Spleen (tissue), 11 donors: ENCODE measurements around the gene NPHS1. TPM values are rescaled to one million over a fixed set of nuclear protein-coding genes. Genes with fewer than 3 reads are reported as not detected.

Experiments
- DNase-seq: peaks from one replicate; pipeline ENCODE4 v3.0.0-alpha.2; 2020
- H3K27ac ChIP-seq, 8 donors: fragments of 200-600 bp; sonication (generic) in 7 of 8; 1 replicate in 4 of 8; 2 replicates in 4 of 8; pipeline versions ENCODE4 v1.5.0 to v1.8.0; 2016 to 2021; ENCODE audit warnings: inconsistent platforms in 4 of 8, mild to moderate bottlenecking in 4 of 8, moderate library complexity in 1 of 8
- H3K27me3 ChIP-seq, 7 donors: fragments of 200-600 bp; sonication (generic) in 6 of 7; replicated peaks in 1 of 7; 1 replicate in 4 of 7; 2 replicates in 3 of 7; pipeline versions ENCODE4 v1.5.0 to v1.8.0; 2016 to 2021; ENCODE audit warnings: inconsistent platforms in 3 of 7, mild to moderate bottlenecking in 1 of 7
- H3K36me3 ChIP-seq, 6 donors: fragments of 200-600 bp; sonication (generic) in 5 of 6; 1 replicate in 4 of 6; 2 replicates in 2 of 6; pipeline versions ENCODE4 v1.5.0 to v1.8.0; 2016 to 2021; ENCODE audit warnings: inconsistent platforms in 2 of 6
- H3K4me1 ChIP-seq, 6 donors: fragments of 200-600 bp; sonication (generic) in 5 of 6; 1 replicate in 3 of 6; 2 replicates in 3 of 6; pipeline versions ENCODE4 v1.5.0 to v1.8.0; 2016 to 2021; ENCODE audit warnings: inconsistent platforms in 3 of 6
- H3K4me3 ChIP-seq, 8 donors: fragments of 200-600 bp; sonication (generic) in 7 of 8; 1 replicate in 4 of 8; 2 replicates in 4 of 8; pipeline versions ENCODE4 v1.5.0 to v1.8.0; 2016 to 2021; ENCODE audit warnings: inconsistent platforms in 4 of 8, mild to moderate bottlenecking in 4 of 8, moderate library complexity in 2 of 8
- H3K9me3 ChIP-seq, 8 donors: fragments of 200-600 bp; sonication (generic) in 7 of 8; 1 replicate in 4 of 8; 2 replicates in 4 of 8; pipeline versions ENCODE4 v1.5.0 to v1.8.0; 2016 to 2021; ENCODE audit warnings: inconsistent platforms in 4 of 8
- CTCF ChIP-seq, 11 experiments: fragments of 200-600 bp in 7 of 11; fragments of 450-650 bp in 4 of 11; sonication (generic) in 4 of 11; IDR thresholded peaks in 8 of 11; conservative IDR thresholded peaks in 3 of 11; 1 replicate in 7 of 11; 2 replicates in 4 of 11; pipeline versions ENCODE4 v1.4.0 to v1.8.0; 2016 to 2021; ENCODE audit warnings: antibody characterized with exemption in 11 of 11, inconsistent platforms in 4 of 11, mild to moderate bottlenecking in 1 of 11
- POLR2A ChIP-seq, 3 donors: fragments of 450-650 bp; IDR thresholded peaks; one replicate each; pipeline ENCODE4 v1.5.1; 2017; ENCODE audit warnings: antibody characterized with exemption in 3 of 3, mild to moderate bottlenecking in 1 of 3
- POLR2AphosphoS5 ChIP-seq, 3 donors: sonication (generic); formaldehyde crosslinking; IDR thresholded peaks; one replicate each; pipeline ENCODE4 v1.5.1; 2017; ENCODE audit warnings: antibody characterized with exemption in 3 of 3
- WGBS, 5 donors: extraction: QIAGEN DNeasy Blood & Tissue Kit in 3 of 5; methylation state at CpG; one replicate each; pipeline versions ENCODE4 v1.1.5 to v1.1.7; 2013 to 2018; 5-methylcytosine and 5-hydroxymethylcytosine counted together
- intact Hi-C: fragments of 100-400 bp; cut with DNase I; formaldehyde crosslinking; loops from one replicate; pipeline ENCODE4 v1.15.0; 2023; ENCODE audit warnings: low total_unique reads
- polyA plus RNA-seq, 3 donors: library from polyadenylated mRNA; stranded (reverse); fragments of 200-250 nt; gene quantifications; one replicate each; pipeline ENCODE4 v1.2.1, GENCODE V29; 2013
- total RNA-seq, 7 donors: library from RNA; depleted of rRNA in 3 of 7; stranded (reverse); fragments of >200 nt in 3 of 7; fragmentation: NEBNext Ultra II Directional in 4 of 7; extraction: Animal tissue kit (Norgen Biotek cat#: 25700) in 4 of 7; gene quantifications; one replicate each; pipeline versions ENCODE4 v1.1.0 to v1.2.1, GENCODE V29; 2016 to 2021
- donor health status: healthy with polysubstance abuse.
- donor health status: DM: no; HTN: no; CAD: no; lungs with moderate emphysema.
- donor health status: DM: no; HTN: no; CAD: no.
- donor health status: Bipolar disorder and iron deficiency.
- donor health status: healthy.
- donor health status: DM: no; HTN: no; CAD: no.
- donor health status: DM: yes; HTN: yes; CAD: no.

NPHS1 gene
- total and polyA plus RNA-seq, 10 donors = 0.10 to 0.60 (median 0.20) TPM; not detected in 5

DNA sequence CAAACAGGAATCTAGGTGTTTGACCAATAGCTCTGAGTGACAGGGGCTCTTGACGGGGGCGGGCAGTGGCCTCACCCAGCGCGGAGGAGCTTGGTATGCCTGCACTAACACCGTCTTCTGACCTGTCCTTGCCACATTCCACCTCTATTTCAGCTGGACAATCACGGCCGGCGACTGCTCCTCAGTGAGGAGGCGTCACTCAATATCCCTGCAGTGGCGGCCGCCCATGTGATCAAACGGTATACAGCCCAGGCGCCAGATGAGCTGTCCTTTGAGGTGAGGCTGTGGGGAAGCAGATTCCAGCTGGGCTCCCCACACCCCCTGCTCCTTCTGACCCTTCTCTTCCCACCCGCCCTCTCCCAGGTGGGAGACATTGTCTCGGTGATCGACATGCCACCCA is 72.2 kb downstream of the NPHS1 start:
- DNase-seq = no peak
- TF ChIP-seq POLR2A (IDR thresholded peaks at IDR 0.05) = no peak
- no peak for TF ChIP-seq POLR2AphosphoS5 (IDR thresholded peaks at IDR 0.05)
- no peak for TF ChIP-seq CTCF (IDR thresholded peaks at IDR 0.05 in 8 of 11, conservative IDR thresholded peaks at IDR 0.05 in 3 of 11)
- H3K36me3 ChIP-seq = peaks cover 0 to 73% (median 25%) of the 10 kb centered on the region in 6 donors
- no peaks in the 10 kb centered on the region for H3K27me3 ChIP-seq
- no peak overlapping the region for H3K4me3 ChIP-seq
- intact Hi-C loops = no loop called here
- peaks cover 0 to 15% (median 10%) of the 10 kb centered on the region in 6 donors for H3K4me1 ChIP-seq
- no peaks in the 10 kb centered on the region for H3K9me3 ChIP-seq
- WGBS, 5 donors = 92 to 98% (median 94%) methylated on average over 15 to 16 of the region's 16 CpGs
- no peak overlapping the region for H3K27ac ChIP-seq

DNA sequence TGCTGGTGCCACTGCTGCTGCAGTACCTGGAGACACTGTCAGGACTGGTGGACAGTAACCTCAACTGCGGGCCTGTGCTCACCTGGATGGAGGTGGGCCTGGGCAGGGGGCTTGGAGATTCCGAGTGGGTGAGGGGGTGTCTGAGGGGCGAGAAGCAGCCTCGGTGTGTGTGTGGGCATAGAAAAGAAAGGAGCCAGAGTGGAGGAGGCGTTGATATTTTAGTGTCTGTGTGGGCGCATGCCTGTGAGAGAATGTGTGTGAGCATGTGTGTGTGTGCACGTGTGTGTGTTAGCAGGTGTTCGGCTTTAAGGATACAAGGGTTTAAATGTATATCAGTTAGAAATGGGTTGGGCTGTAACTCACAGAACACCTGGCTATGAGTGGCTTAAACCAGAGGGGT is 73.3 kb downstream of the NPHS1 start:
- intact Hi-C loops = no loop called here
- 90 to 95% (median 91%) methylated on average over 8 of the region's 8 CpGs for WGBS, 5 donors
- TF ChIP-seq POLR2A (IDR thresholded peaks at IDR 0.05) (no peak), CTCF (IDR thresholded peaks at IDR 0.05 in 8 of 11, conservative IDR thresholded peaks at IDR 0.05 in 3 of 11) (no peak), POLR2AphosphoS5 (IDR thresholded peaks at IDR 0.05) (no peak)

DNA sequence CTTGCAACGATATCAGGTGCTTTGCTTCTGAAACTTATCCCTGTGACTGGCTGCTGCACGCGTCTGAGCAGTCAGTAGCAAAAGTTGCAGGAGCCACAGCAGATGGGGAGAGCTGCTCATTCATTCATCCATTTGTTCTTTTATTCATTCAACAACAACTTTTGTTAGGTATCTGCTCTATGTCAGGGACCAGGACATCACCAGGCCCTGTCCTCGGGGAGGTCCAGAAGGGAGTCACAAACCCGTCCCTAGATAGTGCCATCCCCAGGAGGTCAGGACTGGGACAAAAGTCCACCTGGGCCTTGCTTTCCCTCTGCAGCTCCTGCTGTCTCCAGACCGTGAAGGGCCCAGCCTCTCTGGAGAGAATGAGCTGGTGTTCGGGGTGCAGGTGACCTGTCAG is 74.3 kb downstream of the NPHS1 start:
- no peak for DNase-seq
- no peaks in the 10 kb centered on the region for H3K27me3 ChIP-seq
- no peaks in the 10 kb centered on the region for H3K9me3 ChIP-seq
- TF ChIP-seq POLR2AphosphoS5 (IDR thresholded peaks at IDR 0.05) = no peak
- no peak for TF ChIP-seq CTCF (IDR thresholded peaks at IDR 0.05 in 8 of 11, conservative IDR thresholded peaks at IDR 0.05 in 3 of 11)
- no peak for TF ChIP-seq POLR2A (IDR thresholded peaks at IDR 0.05)
- H3K27ac ChIP-seq = no peak overlapping the region
- 81 to 94% (median 91%) methylated on average over 7 of the region's 7 CpGs for WGBS, 5 donors
- peaks cover 0 to 53% (median 23%) of the 10 kb centered on the region in 6 donors for H3K36me3 ChIP-seq
- intact Hi-C loops = no loop called here
- peaks cover 4 to 22% (median 18%) of the 10 kb centered on the region in 6 donors for H3K4me1 ChIP-seq
- no peak overlapping the region for H3K4me3 ChIP-seq

More for the DNA sequence above, 73.3 kb downstream of the NPHS1 start:
- no peak for DNase-seq
- Histone ChIP-seq H3K27me3 (no peaks in the 10 kb centered on the region), H3K27ac (no peak overlapping the region), H3K36me3 (peaks cover 0 to 62% (median 24%) of the 10 kb centered on the region in 6 donors), H3K4me3 (no peak overlapping the region), H3K4me1 (peaks cover 4 to 22% (median 18%) of the 10 kb centered on the region in 6 donors), H3K9me3 (no peaks in the 10 kb centered on the region)

- DNase-seq = no peak
- Histone ChIP-seq H3K36me3 (peaks cover 0 to 46% (median 18%) of the 10 kb centered on the region in 6 donors), H3K9me3 (no peaks in the 10 kb centered on the region), H3K4me1 (peaks cover 4 to 22% (median 18%) of the 10 kb centered on the region in 6 donors), H3K4me3 (no peak overlapping the region), H3K27me3 (no peaks in the 10 kb centered on the region), H3K27ac (no peak overlapping the region)
- TF ChIP-seq CTCF (IDR thresholded peaks at IDR 0.05 in 8 of 11, conservative IDR thresholded peaks at IDR 0.05 in 3 of 11) = no peak
- TF ChIP-seq POLR2A (IDR thresholded peaks at IDR 0.05) = no peak
- no peak for TF ChIP-seq POLR2AphosphoS5 (IDR thresholded peaks at IDR 0.05)
- intact Hi-C loops = no loop called here
- WGBS, 5 donors = 82 to 88% (median 86%) methylated on average over 18 to 19 of the region's 19 CpGs
Measured at GRCh38 chr19:35777086-35777841, 75.0 kb downstream of the NPHS1 start.
